IPS DF 4.7 (cell line): ENCODE results near the gene QPCTL.
"Not testable (repeated sequence)": the region's sequence is repeated elsewhere in the genome, so short reads cannot be mapped to it uniquely, and the experiment has no call there.

Experiments
- DNase-seq: peaks from one replicate; pipeline ENCODE4 v3.0.0-alpha.2; 2013; ENCODE audit warnings: low spot score; ENCODE audit errors: extremely low read depth

Gene QPCTL

DNA sequence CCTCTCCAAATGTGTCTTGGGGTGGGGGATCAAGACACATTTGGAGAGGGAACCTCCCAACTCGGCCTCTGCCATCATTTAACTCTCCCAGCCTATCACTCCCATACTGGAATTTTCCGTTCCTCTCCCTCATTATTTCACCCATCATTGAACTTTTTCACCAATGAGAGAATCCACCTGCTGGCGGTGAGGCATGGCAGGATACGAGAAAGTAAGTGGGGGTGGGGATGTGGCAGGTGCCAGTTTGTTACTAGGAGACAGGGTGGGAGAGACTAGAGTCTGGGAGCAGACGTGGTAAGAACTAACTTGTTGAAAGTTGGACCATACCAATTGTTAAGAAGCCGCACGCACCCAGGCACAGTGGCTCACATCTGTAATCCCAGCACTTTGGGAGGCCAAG, 17.5 kb upstream of the QPCTL start:
- no peak for DNase-seq

- no peak for DNase-seq
Observed at GRCh38 chr19:45676851-45677263, 15.6 kb upstream of the QPCTL start.

GRCh38 chr19:45677351-45678230, 14.9 kb upstream of the QPCTL start:
- DNase-seq: peak; percentile 98

DNA sequence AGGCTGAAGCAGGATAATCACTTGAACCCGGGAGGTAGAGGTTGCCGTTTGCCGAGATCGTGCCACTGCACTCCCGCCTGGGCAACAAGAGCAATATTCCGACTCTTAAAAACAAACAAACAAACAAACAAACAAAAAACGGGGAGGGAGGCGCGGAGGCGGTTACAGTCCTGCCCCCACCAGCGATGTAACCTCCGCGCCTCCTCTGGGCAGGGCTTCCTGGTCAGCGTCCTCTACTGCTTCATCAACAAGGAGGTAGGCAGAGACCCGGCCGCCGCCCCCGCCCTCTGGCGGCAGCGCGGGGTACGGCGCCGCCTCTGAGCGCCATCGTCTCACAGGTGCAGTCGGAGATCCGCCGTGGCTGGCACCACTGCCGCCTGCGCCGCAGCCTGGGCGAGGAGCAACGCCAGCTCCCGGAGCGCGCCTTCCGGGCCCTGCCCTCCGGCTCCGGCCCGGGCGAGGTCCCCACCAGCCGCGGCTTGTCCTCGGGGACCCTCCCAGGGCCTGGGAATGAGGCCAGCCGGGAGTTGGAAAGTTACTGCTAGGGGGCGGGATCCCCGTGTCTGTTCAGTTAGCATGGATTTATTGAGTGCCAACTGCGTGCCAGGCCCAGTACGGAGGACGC, 11.0 kb upstream of the QPCTL start:
- DNase-seq: no peak

DNA sequence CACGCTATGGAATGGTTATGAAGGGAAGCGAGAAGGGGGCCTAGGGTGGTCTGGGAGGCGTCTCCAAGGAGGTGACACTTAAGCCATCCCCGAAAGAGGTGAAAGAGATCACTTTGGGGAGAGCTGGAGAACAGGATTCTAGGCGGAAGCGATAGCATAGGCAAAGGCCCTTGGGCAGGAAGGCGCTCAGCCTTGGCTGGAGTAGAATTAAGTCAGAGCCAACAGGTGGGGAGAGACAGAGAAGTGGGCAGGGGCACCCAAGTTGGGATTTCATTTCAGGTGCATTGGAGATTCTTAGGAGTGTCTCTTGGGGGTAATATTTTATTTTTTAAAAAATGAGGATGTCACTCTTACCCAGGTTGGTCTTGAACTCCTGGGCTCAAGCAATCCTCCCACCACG, 10.3 kb upstream of the QPCTL start:
- DNase-seq: no peak

DNA sequence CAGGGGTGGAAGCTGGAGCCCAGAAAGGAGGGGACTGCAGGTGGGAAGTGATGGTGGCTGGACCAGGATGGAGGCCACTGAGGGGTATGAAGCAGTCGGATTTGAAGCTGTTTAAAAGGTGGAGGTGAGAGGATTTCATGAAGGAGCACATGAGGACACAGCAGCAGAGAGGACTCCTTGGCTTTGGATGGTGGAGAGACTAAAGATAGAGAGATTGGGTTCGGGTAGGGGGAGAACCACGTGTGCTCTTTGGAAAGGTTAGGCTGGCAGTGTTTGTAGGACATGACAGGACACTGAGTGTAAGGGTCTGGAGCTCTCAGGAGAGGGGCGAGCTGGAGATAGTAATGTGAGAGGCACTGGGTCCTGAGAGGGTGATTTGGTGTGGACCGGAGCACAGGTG, 9.6 kb upstream of the QPCTL start:
- DNase-seq: no peak

DNA sequence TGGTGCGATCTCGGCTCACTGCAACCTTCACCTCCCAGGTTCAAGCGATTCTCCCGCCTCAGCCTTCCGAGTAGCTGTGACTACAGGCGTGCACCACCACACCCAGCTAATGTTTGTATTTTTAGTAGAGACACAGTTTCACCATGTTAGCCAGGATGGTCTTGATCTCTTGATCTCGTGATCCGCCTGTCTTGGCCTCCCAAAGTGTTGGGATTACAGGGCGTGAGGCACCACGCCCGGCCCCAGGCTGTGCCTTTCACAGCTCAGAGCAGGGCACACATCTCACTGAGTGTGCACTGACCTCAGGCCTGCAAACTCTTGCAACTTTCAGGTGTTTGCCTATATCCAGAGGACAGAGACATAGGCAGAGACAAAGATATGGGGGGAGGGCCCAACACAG, 7.4 kb upstream of the QPCTL start:
- DNase-seq: not testable (repeated sequence)

DNA sequence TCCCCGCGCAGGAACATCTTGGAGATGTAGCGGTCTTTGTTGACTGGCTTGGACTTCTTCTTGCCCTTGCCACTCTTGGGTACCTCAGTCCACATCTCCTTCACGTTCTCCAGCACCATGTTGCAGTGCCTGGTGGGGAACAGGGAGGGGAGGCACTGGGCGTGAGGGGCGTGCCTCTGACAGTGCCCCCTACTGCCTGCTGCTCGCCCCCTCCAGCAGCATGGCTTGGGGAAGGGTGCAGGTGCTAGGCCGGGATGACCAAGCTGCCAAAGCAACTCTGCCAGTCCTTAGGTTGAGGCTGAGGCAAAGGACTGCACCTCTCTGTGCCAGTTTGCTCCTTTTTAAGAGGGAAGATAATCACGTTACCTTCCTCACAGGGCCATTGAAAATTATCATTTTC, 4.9 kb upstream of the QPCTL start:
- DNase-seq: no peak

GRCh38 chr19:45691516-45692186, 815 bp upstream of the QPCTL start, which contains the start of gene SNRPD2:
SNRPD2 (minus strand) TSS chr19:45691953; CDS start chr19:45691888, 65 bp downstream.
- no peak for DNase-seq

GRCh38 chr19:45693106-45693788, 781 bp downstream of the QPCTL start:
- DNase-seq: no peak

DNA sequence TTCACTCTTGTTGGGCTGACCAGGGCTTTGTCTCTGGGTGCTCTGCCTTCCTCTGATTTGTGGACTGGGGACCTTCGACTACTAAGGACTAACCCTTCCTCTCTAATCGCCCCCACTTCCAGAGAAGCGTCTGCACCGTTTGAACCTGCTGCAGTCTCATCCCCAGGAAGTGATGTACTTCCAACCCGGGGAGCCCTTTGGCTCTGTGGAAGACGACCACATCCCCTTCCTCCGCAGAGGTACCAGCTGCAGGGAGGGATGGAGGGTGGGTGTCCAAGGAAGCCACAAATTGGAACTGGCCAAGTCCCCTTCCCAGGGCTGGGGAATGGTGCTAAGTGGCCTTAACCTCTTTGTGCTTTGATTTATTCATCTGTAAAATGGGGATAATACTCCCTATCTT, 9.2 kb downstream of the QPCTL start:
- no peak for DNase-seq

- DNase-seq: no peak
Observed at GRCh38 chr19:45705115-45705514, 12.6 kb downstream of the QPCTL start.

- DNase-seq: no peak
Observed at GRCh38 chr19:45705710-45706415, 13.4 kb downstream of the QPCTL start.

DNA sequence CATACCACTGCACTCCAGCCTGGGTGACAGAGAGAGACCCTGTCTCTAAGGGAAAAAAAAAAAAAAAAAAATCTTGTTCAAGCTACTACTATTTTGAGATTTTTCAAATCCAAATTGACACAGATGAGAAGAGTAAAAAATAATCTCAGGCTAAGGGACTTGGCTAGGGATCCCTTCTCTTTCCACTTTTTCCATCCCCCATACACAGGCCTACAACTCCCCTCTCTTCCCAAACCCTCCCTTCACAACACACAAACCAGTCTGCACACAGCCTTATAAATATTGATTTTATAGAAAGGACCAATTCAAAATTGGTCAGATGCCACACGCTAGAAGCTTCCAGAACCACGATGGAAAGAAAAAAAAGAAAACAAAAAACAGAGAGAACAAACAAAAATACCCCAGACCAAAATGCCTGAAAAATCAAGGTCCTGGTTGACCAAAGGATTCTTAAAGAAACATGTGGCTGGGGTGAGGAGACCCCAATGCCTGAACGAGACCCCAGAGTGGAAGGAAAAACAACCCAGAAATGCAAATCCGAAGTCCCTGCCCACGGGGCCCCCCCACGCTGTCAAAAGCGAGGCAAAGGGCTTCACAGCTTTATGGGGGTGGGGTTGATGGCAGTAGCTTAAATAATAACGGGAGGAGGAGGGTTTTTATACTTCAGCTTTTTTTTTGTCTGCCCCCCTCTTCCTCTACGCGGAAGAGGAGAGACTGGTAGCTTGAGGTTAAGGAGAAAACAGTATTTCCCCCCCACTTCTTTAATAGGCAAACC, 18.1 kb downstream of the QPCTL start:
- no peak for DNase-seq

DNA sequence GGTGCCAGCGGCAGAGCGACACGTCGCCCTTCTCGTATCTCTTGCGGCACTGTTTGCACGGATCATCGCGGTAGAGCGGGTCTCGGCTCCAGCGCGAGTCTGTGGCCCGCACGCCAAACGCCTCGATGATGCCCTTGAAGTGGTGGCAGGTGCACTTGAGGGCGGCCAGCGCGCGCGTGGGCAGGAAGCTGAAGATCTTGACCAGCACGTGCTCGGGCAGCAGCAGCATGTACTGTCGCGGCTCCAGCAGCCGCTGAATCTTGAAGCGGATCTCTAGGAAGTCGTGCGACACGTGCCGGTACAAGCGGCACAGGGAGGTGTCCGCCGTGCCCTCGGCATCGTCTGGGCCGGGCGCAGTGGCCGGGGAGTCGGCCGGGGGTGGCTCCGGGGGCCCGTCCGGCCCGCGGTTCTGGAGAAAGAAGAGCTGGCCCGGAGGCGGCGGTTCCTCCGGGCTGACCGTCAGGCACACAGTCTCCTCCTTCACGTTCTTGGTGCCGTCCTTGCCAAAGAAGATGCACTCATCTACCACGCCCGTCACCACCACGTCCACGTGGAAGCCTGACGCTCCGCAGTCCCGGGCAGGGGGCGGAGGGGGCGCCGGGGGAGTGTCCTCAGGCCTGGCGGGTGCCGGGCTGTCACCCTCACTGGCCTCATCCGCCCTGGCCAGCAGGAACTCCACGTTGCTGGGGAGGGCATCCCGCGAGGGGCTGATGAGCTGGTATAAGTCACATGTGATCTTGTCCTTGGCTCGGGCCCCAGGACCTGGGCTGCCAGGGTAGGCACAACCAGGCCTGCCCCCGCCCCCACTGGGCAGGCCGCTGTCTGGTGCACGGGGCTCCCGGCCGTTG, 19.6 kb downstream of the QPCTL start:
- DNase-seq: no peak

DNA sequence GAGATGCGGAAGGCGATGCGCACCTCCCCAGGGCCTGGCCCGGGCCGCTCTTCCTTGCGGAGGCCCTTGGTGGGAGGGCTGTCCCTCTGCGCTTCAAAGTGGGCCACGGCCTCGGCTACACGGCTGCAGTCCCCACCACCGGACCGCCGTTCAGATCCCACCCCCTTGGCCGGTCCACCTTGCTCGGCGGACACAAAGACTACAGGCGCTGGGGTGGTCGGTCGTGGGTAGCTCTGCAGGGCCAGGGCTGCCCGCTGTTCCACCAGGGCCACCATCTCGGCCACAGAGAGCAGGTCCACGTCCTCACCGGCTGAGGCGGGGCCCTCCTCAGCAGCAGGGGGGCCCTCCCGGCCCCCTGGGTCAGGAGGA, 20.2 kb downstream of the QPCTL start:
- no peak for DNase-seq

DNA sequence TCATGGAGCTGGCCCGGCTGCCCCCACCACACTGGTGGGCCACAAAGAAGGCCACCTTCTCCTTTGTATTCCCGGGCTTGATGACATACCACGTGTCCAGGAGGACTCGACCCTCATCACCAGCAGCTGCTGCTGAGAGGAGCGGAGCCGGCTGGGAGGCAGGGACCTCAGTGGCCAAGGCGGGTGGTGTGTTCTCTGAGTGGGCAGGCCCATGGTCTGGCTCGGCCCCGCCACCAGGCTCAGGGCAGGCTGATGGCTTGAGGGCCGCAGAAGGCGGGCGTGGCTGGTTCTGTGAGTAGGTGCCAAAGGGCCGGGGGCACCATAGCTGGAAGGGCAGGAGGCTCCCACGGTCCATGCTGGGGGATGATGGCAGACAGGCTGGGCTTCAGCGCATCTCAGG, 20.7 kb downstream of the QPCTL start:
- no peak for DNase-seq

DNA sequence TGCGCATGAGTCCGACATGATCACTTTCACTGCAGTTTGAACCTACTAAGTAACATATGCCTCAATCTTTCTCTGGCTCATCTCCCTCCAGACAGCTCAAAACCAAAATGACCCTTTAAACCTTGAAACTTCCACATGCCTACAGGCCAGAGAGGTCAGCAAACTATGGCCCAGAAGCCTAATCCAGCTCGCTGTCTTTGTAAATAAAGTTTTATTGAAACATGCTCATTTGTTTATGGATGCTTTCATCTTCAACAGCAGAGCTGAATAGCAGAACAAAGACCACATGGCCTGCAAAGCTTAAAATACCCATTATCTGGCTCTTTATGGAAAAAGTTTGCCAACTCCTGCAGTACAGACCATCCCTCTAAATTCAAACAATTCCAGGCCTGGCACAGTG, 22.7 kb downstream of the QPCTL start:
- DNase-seq: no peak

GRCh38 chr19:45716359-45717130, 24.1 kb downstream of the QPCTL start:
- DNase-seq: no peak
